HG03457 (cell line): ENCODE results near the gene ADAMTS8.

ENCODE experiments used
- ATAC-seq: cut with Tn5 transposase; IDR thresholded peaks from one replicate; pipeline ENCODE4 v1.9.1; 2021; ENCODE audit warnings: moderate number of reproducible peaks; ENCODE audit not compliant: unreplicated experiment

Gene ADAMTS8

DNA sequence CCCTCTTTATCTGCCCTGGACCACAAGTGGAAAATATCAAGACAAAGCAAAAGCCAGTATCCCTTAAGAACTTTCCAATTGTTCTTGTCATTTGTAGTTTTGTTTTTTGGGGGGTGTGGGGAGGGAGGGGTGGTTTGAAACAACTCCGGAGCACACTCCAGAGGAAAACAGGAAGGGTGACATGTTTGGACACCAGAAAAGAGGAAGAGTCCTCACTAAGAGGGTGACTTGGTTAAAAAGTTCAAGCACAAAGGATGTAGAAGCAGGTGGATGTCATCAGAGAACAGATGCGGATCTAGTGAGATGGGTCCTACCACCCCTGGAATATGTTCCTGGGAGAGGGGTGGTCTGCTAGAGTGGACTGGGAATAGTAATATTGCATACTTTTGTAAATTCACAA, 25.8 kb downstream of the ADAMTS8 start:
- no peak for ATAC-seq

- no peak for ATAC-seq
Observed at GRCh38 chr11:130400781-130401483, 27.5 kb downstream of the ADAMTS8 start.

DNA sequence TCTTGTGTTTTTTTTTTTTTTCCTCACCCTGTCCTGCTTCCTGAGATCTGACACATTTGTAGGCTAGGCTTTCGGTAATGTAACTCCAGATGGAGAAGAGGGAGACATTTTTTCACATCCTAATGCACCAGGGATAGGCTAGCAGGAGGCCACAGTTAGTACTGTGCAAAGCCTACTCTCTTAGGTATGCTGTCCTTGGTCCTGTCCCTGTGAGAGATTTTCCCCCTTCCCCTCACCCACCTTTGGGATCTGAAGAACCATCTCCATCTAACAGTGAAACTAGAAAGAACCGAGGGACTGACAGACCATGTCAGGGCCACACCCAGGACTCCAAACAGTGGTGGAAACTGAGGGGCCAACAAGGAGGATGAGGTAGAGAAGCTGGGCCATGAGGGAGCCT, 29.2 kb downstream of the ADAMTS8 start:
- ATAC-seq: no peak

DNA sequence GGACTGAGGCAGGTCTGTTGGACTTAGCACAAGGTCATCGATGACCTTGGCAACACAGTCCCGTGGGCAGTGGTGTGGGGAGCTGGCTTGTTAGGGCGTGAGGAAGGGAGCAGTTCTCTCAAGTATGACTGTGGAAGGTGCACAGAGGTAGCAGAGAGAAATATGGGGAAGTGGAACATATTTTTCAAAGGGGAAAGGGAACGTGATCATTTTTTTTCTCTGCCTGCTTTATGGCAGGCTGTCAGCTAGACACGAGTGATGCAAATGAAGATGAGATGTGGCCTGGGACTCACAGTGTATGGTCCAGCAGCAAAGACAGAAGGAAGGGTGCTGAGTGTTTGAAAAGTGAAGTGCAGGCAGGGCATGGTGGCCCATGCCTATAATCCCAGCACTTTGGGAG, 30.6 kb downstream of the ADAMTS8 start:
- no peak for ATAC-seq

- no peak for ATAC-seq
Observed at GRCh38 chr11:130396965-130397364, 31.4 kb downstream of the ADAMTS8 start.

DNA sequence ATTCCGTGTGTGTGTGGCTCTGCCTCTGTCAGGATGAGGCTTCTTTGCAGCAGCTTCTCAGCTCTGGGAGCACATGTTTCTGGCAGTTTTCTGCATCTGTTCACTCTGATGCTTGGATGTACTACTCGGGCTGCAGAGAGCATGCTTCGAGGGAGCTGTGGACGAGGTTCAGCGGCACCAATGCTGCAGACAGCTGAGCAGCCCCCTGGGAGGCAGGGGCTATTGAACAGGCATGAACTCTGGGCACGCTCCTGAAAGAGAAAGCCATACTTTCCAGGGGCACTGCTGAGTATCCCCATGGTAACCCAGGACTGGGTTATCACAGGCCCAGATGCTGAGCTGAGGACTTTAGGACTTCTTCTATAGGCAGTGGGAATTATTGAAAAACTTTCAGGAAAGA, 33.8 kb downstream of the ADAMTS8 start:
- no peak for ATAC-seq

DNA sequence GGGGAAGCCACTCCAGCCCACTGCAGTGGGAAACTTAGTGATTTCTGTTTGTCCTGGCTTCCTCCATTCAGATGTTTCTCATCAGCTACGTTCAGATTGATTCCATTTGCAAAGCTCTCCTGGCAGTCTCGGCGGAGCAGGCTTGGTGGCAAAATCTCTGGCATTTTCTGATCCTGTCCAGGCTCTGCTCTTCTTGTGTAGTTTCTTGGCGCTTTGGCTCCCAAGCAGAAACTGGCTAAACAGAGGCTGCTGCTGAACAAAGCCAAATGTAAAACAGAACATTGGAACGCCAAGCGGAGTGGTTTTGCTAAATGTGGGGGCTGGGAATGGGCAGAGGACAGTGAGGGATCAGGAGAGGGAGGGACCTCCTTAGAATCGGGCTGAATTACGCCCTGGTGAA, 36.7 kb downstream of the ADAMTS8 start:
- ATAC-seq: no peak

- no peak for ATAC-seq
Observed at GRCh38 chr11:130390071-130390758, 38.2 kb downstream of the ADAMTS8 start.

GRCh38 chr11:130389335-130389935, 39.0 kb downstream of the ADAMTS8 start:
- ATAC-seq: no peak

- no peak for ATAC-seq
Observed at GRCh38 chr11:130388607-130389205, 39.7 kb downstream of the ADAMTS8 start.

- no peak for ATAC-seq
Observed at GRCh38 chr11:130386056-130386455, 42.4 kb downstream of the ADAMTS8 start.

DNA sequence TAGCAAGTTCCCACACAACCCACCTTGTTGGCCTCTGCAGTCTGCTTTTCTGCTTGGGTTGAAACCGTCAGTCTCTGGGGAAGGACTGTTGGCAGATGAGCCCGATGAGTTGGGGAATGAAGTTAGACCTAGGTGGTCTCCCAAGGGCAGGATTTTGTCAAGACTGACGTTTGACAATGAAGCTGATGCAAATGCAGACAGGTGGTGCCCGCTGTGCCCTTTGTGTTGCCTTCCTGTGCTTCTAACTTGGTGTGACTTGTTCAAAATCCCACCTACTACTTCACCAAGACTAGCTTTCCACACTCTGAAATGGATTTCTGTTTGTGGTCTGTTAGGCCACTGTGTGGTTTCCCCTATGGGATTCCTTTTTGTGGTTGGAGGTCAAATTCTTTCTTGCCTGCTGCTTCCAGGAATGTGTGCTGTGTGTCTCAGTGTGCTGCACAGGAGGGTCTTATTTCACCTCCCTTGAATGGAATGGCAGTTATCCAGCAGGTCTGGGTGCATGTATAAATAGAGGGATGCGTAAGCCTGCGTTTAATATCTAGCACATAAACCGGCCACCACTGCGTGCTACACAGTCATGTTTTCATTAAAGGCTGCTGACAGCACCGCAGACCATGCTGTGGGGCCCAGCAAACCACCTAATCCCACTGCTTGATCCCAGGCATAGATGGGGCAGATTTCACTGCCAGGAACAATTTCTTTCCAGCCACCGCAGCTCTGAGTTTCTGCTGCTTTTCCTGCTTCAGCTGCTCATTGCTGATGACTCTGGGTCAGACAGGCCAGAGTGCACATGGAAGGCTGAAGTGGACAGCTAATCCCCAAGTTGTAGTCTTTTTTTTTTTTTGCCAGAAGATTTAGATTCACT, 44.8 kb downstream of the ADAMTS8 start:
- ATAC-seq: no peak

GRCh38 chr11:130381317-130381716, 47.1 kb downstream of the ADAMTS8 start:
- ATAC-seq: no peak

DNA sequence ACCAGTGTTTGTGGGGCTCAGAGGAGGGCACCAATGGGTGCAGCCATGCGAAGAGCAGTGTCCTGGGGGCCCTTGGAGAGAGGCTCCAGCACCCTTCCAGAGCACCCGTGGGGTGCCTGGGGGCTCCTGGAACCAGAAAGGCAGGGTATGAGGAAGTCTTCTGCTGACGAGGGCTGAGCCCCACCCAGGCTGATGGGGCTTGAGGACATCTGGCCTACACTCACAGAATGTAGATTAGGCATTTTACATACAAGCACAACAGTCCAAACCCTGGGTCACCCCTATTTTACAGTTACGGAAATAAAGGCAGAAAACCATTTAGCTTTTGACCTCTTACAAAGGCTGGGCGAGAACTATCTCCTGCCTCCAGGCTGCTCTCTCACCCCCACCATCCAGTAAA, 47.6 kb downstream of the ADAMTS8 start:
- no peak for ATAC-seq

DNA sequence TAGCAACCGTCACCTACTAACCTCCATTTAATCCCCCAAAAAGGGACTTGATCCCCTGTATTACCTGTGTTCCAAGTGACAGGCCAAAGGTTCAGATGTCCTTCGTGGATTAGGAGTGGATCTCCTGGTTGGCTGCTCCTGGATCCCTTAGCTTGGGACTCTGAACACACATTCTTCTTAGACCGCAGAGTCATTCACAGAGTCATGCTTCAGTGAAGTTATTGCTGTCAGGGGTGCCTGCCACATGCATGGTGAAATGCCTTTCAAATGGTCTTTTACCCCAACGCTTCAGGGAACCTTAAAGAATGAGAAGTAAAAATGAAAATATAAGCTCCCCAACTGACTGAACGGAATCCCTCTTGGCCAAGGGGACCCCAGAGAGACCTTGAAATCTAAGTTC, 49.1 kb downstream of the ADAMTS8 start:
- ATAC-seq: no peak

GRCh38 chr11:130370845-130371590, 57.4 kb downstream of the ADAMTS8 start:
- no peak for ATAC-seq

GRCh38 chr11:130369713-130370112, 58.7 kb downstream of the ADAMTS8 start:
- ATAC-seq: no peak

- ATAC-seq: no peak
Observed at GRCh38 chr11:130369141-130369691, 59.2 kb downstream of the ADAMTS8 start.

DNA sequence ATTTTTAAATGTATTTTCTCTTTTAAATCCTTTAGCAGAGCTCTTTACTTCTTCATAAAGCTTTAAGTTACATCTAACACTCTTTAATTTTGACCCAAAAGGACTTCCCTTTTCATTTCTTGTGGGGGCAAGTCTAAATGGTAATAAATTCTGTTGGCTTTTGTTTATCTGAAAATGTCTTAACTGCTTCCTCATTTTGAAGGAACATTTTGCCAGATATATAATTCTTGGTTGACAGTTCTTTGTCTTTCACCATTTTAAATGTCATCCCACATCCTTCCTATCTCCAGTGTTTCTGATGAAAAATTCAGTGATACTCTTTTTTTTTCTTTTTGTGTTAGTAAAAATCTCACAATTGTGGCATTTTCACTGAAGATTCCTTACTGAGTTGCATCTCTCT, 69.0 kb downstream of the ADAMTS8 start:
- no peak for ATAC-seq

GRCh38 chr11:130358398-130358797, 70.0 kb downstream of the ADAMTS8 start:
- no peak for ATAC-seq
